GM12864 (cell line): ENCODE data around the gene FHOD3.

Experiments used
- DNase-seq: peaks from one replicate; pipeline ENCODE4 v3.0.0-alpha.2; 2011; ENCODE audit warnings: low read depth
- H3K4me3 ChIP-seq: 2 replicates; pipeline ENCODE4 v1.5.1; 2011; ENCODE audit warnings: mild to moderate bottlenecking, low read depth, low read length, control low read depth
- TF ChIP-seq, protein P1 (sequence below): IDR thresholded peaks from 2 replicates; pipeline ENCODE4 v1.5.1; 2011; ENCODE audit warnings: low read depth, mild to moderate bottlenecking, moderate library complexity, low read length, control low read depth, inconsistent platforms; ENCODE audit errors: missing control alignments

Gene FHOD3

DNA sequence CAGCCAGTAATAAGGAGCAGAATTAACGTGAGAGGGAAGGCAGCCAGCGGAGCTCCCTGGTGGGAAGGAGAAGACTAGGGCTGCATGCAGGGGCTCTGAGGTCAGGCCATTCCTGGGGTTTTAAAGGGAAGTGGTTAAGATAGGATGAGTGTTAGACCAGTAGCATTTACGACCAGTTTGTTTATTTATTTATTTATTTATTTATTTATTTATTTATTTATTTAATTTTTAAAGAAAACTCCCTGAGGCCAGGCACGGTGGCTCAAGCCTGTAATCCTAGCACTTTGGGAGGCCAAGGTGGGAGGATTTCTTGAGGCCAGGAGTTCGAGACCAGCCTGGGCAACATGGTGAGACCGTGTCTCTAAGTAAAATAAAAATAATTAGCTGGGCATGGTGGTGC, 152.8 kb downstream of the FHOD3 start:
- no peak overlapping the region for H3K4me3 ChIP-seq
- DNase-seq, result no peak
- TF ChIP-seq, protein P1, sequence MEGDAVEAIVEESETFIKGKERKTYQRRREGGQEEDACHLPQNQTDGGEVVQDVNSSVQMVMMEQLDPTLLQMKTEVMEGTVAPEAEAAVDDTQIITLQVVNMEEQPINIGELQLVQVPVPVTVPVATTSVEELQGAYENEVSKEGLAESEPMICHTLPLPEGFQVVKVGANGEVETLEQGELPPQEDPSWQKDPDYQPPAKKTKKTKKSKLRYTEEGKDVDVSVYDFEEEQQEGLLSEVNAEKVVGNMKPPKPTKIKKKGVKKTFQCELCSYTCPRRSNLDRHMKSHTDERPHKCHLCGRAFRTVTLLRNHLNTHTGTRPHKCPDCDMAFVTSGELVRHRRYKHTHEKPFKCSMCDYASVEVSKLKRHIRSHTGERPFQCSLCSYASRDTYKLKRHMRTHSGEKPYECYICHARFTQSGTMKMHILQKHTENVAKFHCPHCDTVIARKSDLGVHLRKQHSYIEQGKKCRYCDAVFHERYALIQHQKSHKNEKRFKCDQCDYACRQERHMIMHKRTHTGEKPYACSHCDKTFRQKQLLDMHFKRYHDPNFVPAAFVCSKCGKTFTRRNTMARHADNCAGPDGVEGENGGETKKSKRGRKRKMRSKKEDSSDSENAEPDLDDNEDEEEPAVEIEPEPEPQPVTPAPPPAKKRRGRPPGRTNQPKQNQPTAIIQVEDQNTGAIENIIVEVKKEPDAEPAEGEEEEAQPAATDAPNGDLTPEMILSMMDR, result no peak

DNA sequence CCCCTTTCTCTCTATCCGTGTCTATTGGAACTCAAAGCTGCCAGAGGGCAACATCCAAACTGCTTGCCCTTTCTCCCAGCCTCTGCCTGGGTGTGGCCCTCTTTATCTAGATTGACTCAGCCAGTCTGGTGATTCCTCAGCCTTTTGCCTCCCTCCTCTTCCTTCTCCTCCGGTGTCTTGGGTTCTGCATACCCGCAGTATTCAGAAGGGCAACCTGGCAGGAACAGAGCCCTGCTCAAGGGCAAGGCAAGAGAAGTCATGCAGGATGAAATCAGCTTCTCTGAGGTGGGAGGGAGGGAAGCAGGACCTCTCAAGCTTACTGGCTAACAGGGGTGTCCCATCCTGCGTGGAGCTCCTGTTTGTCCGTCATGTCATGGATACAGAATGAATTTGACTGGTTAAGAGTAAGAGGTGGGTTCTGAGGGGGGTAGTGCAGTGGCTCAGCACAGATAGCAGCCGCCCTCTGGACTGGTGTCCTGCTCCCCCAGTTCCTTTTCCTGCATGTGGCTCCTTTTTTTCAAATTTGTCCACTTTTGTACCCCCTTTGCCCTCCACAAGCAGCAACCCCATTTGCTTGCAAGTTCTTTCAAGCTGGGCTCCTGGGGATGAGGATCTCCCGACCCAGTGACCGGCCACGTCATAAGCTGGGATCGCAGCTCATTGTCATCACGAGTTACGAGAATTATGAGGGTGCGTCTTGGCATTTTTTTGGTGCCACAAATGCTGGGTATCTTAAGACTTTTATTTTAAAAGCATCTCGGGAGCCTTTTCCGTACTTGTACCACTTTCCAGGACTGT, 154.1 kb downstream of the FHOD3 start:
- DNase-seq, result no peak
- TF ChIP-seq, protein P1, result no peak
- no peak overlapping the region for H3K4me3 ChIP-seq

DNA sequence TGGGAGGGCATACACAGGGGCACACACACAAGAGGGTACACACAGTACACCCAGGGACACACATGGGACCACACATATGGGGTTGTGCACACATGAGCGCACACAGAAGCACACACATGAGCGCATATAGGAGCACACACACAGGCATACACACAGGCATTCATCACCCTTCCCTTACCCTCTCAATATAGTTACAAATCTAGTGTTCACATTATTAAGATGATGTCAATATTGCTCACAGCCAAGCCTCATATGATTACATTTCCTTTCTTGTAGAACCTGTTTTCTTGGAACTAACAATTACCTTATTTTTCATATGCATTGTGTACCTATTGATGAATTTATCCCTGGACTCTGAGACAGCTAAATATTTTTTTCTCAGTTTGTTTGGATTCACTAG, 156.7 kb downstream of the FHOD3 start:
- DNase-seq, result no peak
- TF ChIP-seq, protein P1, result no peak
- no peak overlapping the region for H3K4me3 ChIP-seq

DNA sequence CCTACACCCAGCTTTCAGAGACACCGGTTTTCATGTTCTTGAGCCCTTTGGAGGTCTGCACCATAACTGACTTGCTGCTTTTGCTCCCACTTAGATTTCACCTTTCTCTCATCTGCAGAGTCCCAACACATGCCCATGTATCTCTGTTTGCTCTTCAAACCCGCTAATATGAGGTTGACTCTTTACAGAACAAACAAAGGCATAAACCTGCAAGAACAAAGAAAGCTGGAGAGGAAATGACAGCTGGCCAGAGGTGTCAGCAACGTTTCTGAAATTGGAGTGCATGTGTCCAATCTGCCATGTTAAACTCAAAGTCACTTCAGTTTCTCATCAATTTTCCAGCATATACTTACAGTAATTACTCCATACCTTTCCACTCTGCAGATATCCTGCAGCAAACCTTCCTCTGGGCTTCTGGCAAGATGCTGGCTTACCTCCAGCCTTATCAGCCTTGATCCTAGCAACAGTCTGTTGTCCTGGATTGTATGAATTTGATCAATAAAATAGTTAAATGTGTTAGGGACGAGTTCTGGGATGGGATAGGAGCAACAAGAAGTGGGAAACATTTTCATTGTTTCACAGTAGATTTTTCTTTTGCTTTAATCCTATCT, 157.4 kb downstream of the FHOD3 start:
- no peak for DNase-seq
- TF ChIP-seq, protein P1, result no peak

DNA sequence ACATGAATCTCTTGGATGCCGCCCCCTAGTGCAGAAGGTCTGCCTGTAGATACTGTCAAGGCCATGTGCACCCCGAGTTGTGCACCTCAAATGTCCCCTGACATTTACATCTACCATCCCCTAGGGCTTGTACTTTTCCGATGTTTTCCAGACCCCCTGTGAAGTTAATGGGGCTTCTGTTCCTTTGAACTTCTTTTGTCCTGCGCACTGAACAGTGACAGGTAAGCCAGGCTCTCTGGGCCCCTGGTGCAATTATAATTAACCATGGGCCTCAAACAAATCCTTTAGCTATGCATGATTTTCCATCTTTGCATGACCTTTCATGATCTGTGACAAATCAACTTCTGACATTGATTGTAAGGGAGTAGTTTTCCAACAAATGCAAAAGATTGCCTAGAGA, 158.4 kb downstream of the FHOD3 start:
- H3K4me3 ChIP-seq, result no peak overlapping the region
- no peak for DNase-seq
- TF ChIP-seq, protein P1, result no peak

More for the DNA sequence above, 157.4 kb downstream of the FHOD3 start:
- H3K4me3 ChIP-seq, result no peak overlapping the region

DNA sequence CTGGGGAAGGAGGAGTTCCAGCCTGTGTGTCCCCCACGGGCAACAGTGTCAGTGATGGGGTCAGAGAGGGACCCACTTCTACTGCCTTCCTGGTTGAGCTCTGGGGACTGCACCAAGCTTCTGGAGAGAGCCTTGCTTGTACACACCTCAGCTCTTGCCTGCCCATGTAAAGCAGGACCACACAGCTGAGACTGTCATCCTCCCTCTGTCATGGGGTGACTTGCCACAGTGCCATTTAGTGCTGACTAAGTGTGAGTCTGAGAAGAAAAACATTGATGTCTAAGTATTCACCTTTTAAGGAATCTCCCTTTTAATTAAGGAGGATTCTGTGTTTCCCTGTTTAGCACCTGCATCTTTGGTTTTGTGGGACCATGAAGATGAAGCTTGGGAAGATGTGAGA, 159.1 kb downstream of the FHOD3 start:
- no peak for DNase-seq
- TF ChIP-seq, protein P1, result no peak

DNA sequence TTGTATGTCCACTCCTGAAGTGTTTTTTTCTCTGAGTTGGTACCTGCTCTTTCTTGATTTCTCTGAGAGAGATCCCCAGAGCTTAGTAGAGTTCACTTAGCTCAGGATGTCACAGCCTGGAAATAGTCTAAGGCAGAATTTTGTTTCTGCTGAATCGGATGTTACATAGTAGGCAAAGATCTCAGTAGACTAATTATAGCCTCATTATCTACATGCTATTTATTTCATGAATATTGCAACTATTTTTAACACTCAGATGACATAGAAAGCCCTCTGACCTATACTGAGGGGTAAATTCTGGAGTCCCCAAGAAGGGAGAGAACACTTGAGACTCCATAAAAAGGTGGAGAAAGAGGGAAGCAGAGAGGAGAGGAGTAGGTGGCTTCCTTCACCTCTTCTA, 160.2 kb downstream of the FHOD3 start:
- H3K4me3 ChIP-seq, result no peak overlapping the region
- TF ChIP-seq, protein P1, result no peak
- DNase-seq, result no peak

More for the DNA sequence above, 159.1 kb downstream of the FHOD3 start:
- no peak overlapping the region for H3K4me3 ChIP-seq
